ENCODE measurements around the gene PPM1L.
"Not testable (repeated sequence)": the region's sequence is repeated elsewhere in the genome, so short reads cannot be mapped to it uniquely, and the experiment has no call there.

PPM1L gene

GRCh38 chr3:160987982-160988964 is 232.2 kb downstream of the PPM1L start:
- no peak for DNase-seq (ENCODE audit: low read depth)

GRCh38 chr3:160990446-160990845 is 234.4 kb downstream of the PPM1L start:
- no peak for DNase-seq (ENCODE audit: low read depth)

GRCh38 chr3:160992712-160993111 is 236.7 kb downstream of the PPM1L start:
- no peak for DNase-seq (ENCODE audit: low read depth)

DNA sequence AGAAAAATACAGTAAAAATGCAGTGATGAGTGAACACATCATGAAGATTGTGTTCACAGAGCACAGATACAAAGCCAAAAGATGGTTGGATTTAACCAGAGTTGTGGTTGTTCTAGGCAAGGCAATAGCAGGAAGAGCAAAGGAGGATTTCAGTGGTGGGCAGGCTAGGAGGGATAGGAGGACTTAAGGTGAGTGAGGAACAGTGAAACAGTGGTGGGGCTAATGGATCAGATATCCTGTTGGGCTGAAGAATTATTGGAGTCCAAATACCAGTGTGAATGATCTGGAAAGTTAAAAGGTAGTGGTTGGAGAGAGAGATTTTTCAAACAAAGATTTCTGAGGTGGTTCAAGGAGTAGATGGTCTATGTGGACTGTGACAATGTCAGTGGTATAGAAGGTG is 240.8 kb downstream of the PPM1L start:
- DNase-seq (ENCODE audit: low read depth): no peak

- no peak for DNase-seq (ENCODE audit: low read depth)
Observed at GRCh38 chr3:160998581-160998980, 242.6 kb downstream of the PPM1L start.

DNA sequence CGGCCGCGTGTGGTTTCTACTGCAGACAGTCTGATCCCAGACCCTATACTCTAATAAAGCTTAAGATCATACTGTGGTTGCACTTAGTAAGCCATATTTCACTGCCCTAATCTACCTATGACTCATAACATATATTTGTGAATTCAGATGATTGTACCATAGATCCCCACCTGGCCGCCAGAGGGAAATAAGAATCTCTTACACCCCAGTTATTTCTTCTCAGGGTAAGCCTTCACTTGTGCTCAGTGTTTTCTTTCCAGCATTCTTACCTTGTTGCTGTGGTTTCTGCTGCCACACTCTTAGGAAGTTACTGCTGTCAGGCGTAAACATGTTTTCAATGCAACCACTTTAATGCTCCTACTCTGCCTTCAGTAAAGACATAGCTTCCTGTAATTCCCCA is 243.2 kb downstream of the PPM1L start:
- no peak for DNase-seq (ENCODE audit: low read depth)

DNA sequence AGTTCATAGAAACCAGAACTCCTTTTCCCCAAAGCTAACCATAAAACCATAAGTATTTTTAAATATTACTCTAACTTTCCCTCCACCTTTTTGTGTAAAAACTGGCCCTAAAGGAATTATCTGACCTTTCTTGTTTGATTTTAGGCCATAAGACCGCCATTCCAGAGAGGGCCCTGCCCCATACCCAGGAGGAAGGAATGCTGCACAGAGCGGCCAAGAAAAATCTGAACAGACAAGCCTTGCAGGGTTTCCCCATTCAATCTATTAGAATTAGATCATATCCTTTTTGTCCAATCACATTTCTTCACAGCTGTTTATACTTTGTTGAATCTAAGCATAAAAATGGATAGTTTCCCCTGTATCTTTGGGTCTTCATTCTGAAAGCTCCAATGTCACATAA is 252.1 kb downstream of the PPM1L start:
- DNase-seq (ENCODE audit: low read depth): no peak

- DNase-seq (ENCODE audit: low read depth): not testable (repeated sequence)
Observed at GRCh38 chr3:161010151-161010550, 254.1 kb downstream of the PPM1L start.

- DNase-seq (ENCODE audit: low read depth): no peak
Observed at GRCh38 chr3:161014843-161015749, 259.1 kb downstream of the PPM1L start.

- no peak for DNase-seq (ENCODE audit: low read depth)
Observed at GRCh38 chr3:161016417-161017313, 260.6 kb downstream of the PPM1L start.

- no peak for DNase-seq (ENCODE audit: low read depth)
Observed at GRCh38 chr3:161017971-161018370, 261.9 kb downstream of the PPM1L start.

DNA sequence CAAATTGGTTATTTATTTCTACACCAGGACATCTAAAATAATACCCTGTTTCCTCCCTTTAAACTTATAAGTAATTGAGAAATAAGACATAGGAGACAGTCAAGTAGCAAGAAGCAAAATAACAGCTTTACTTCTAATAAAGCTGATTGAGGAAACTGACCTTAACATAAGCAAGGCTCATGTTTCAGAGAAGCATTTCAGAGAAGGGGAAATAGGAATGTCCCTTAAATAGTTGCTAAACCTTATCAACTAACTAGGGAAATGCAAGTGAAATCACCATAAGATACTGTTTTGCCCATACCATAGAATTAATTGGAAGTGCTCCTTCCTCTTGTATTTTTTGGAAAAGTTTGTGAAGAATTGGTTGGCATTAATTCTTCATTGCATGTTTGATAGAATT is 264.2 kb downstream of the PPM1L start:
- no peak for DNase-seq (ENCODE audit: low read depth)

GRCh38 chr3:161025911-161026310 is 269.9 kb downstream of the PPM1L start:
- DNase-seq (ENCODE audit: low read depth): no peak

- DNase-seq (ENCODE audit: low read depth): no peak
Observed at GRCh38 chr3:161026612-161027510, 270.8 kb downstream of the PPM1L start.

- no peak for DNase-seq (ENCODE audit: low read depth)
Observed at GRCh38 chr3:161028555-161029153, 272.6 kb downstream of the PPM1L start.

GRCh38 chr3:161031134-161031533 is 275.1 kb downstream of the PPM1L start:
- no peak for DNase-seq (ENCODE audit: low read depth)

GRCh38 chr3:161034913-161035550 is 279.0 kb downstream of the PPM1L start:
- not testable (repeated sequence) for DNase-seq (ENCODE audit: low read depth)

DNA sequence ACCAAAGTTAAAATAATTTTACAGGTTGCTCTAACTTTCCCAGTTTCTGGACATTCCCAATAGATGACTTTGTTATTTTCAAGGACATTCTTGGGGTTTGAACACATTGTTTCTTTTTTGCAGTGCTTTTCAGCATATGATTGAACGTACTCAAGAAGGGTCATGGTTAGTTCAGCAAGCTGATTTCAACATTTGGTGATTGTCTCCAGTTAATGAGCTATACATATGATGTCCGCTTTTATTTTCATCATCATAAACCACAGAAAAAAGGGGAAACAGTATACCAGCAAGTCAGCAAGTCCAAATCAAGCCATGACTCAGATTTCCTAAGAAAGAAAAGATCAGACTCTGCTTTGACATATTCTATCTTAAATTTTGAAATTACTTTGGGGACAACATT is 279.7 kb downstream of the PPM1L start:
- DNase-seq (ENCODE audit: low read depth): no peak

- DNase-seq (ENCODE audit: low read depth): no peak
Observed at GRCh38 chr3:161038725-161039124, 282.7 kb downstream of the PPM1L start.

DNA sequence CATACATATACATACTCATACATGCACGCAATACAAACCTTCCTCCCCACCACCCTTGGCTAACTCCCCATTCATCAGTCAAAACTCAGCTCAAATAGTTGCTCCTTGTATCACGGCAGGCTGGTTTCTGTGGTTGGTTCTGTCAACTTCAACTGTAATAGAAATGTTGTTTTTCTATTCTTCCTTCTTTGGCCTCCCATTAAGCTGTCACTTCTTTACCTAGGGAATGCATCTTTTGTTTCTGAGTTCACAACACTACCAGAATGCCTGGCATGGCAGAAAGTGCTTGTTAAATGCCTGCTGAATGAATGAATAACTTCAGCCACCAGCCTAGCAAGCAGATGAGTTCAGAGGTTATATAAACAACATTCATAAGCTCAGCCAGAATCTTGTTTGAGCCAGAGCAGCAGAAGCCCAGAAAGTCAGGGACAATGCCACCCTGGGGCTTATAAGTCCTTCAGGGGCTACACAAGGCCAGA is 286.0 kb downstream of the PPM1L start:
- no peak for DNase-seq (ENCODE audit: low read depth)

All from stimulated activated CD8-positive, alpha-beta memory T cell treated with anti-CD3 and anti-CD28 coated beads, Interleukin-15, amount 100 ng/mL, for 24 hours (primary cell).